Sigmoid colon (tissue), 7 donors: Measurements from ENCODE around the gene MITF. TPM values are rescaled to one million over a fixed set of nuclear protein-coding genes. Genes with fewer than 3 reads are reported as not detected.

Experiments
- DNase-seq: peaks from one replicate; pipeline ENCODE4 v3.0.0-alpha.2; 2019
- H3K27ac ChIP-seq, 4 donors: fragments of 200-600 bp; sonication (generic); one replicate each; pipeline ENCODE4 v1.5.1; 2016 to 2019; ENCODE audit warnings: mild to moderate bottlenecking in 1 of 4
- H3K27me3 ChIP-seq, 3 donors: fragments of 200-600 bp; sonication (generic); one replicate each; pipeline ENCODE4 v1.5.1; 2019; ENCODE audit warnings: mild to moderate bottlenecking in 1 of 3
- H3K36me3 ChIP-seq, 4 donors: fragments of 200-600 bp; sonication (generic); one replicate each; pipeline ENCODE4 v1.5.1; 2016 to 2019
- H3K4me1 ChIP-seq, 4 donors: fragments of 200-600 bp; sonication (generic); one replicate each; pipeline ENCODE4 v1.5.1; 2017 to 2019
- H3K4me3 ChIP-seq, 4 donors: fragments of 200-600 bp; sonication (generic); one replicate each; pipeline ENCODE4 v1.5.1; 2017 to 2019; ENCODE audit warnings: mild to moderate bottlenecking in 2 of 4, moderate library complexity in 1 of 4
- H3K9me3 ChIP-seq, 4 donors: fragments of 200-600 bp in 3 of 4; sonication (generic) in 3 of 4; one replicate each; pipeline versions ENCODE4 v1.5.1 to v1.6.1; 2013 to 2019
- EP300 ChIP-seq, 4 donors: sonication (generic); formaldehyde crosslinking; IDR thresholded peaks; one replicate each; pipeline ENCODE4 v1.6.1; 2017; ENCODE audit warnings: antibody characterized with exemption in 4 of 4
- POLR2A ChIP-seq, 2 donors: fragments of 450-650 bp; IDR thresholded peaks; one replicate each; pipeline ENCODE4 v1.6.1; 2016; ENCODE audit warnings: antibody characterized with exemption in 2 of 2, mild to moderate bottlenecking in 2 of 2, moderate library complexity in 2 of 2
- POLR2AphosphoS5 ChIP-seq, 4 donors: sonication (generic); formaldehyde crosslinking; IDR thresholded peaks; one replicate each; pipeline ENCODE4 v1.6.1; 2017; ENCODE audit warnings: antibody characterized with exemption in 4 of 4
- WGBS, 2 donors: extraction: QIAGEN DNeasy Blood & Tissue Kit; methylation state at CpG; one replicate each; pipeline ENCODE4 v1.1.7; 2013; 5-methylcytosine and 5-hydroxymethylcytosine counted together
- intact Hi-C: fragments of 100-400 bp; cut with DNase I; formaldehyde crosslinking; loops from one replicate; pipeline ENCODE4 v1.15.1; 2023
- polyA plus RNA-seq, 3 donors: library from polyadenylated mRNA; stranded (reverse); fragments of 200-250 nt; gene quantifications; one replicate each; pipeline ENCODE4 v1.2.3, GENCODE V29; 2013
- total RNA-seq, 4 donors: library from RNA; depleted of rRNA; stranded (reverse); fragments of >200 nt; gene quantifications; one replicate each; pipeline ENCODE4 v1.1.0, GENCODE V29; 2016
- TF ChIP-seq, protein P1 (sequence below), 4 experiments: fragments of 450-650 bp in 3 of 4; fragments of 200-600 bp in 1 of 4; IDR thresholded peaks; one replicate each; pipeline ENCODE4 v1.5.1; 2016 to 2019; ENCODE audit warnings: antibody characterized with exemption in 4 of 4, mild to moderate bottlenecking in 3 of 4, moderate library complexity in 2 of 4
- donor health status: healthy with polysubstance abuse.
- donor health status: Bipolar disorder and iron deficiency.
- donor health status: healthy.

Gene MITF
- total and polyA plus RNA-seq, 7 donors, result 2.1 to 73.2 (median 65.4) TPM

DNA sequence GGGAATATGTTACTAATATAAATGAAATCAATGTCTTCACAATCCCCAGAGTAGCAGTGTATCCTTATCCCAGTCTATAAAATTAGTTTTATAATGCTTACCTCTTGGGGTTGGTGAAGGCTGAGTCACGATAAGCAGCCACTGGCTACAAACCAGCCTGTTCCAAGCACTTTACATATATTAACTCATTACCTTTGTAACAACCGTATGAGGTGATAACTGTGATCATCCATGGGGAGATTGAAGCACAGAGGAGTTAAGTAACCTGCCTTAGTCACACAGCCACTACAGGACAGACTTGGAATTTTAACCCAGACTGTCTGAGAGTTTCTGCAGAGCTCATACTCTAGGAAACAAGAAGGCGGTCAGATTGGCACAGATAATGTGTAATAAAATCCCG lies 43.3 kb upstream of the MITF start:
- DNase-seq, result no peak
- H3K36me3 ChIP-seq, result no peaks in the 10 kb centered on the region
- 29 to 72% methylated on average over 4 of the region's 4 CpGs for WGBS, 2 donors
- no peaks in the 10 kb centered on the region for H3K27me3 ChIP-seq
- no peak overlapping the region for H3K27ac ChIP-seq
- no peak overlapping the region for H3K4me3 ChIP-seq
- intact Hi-C loops, result no loop called here
- TF ChIP-seq EP300 (IDR thresholded peaks at IDR 0.05), result no peak
- no peak for TF ChIP-seq POLR2A (IDR thresholded peaks at IDR 0.05)
- TF ChIP-seq POLR2AphosphoS5 (IDR thresholded peaks at IDR 0.05), result no peak
- TF ChIP-seq, protein P1, sequence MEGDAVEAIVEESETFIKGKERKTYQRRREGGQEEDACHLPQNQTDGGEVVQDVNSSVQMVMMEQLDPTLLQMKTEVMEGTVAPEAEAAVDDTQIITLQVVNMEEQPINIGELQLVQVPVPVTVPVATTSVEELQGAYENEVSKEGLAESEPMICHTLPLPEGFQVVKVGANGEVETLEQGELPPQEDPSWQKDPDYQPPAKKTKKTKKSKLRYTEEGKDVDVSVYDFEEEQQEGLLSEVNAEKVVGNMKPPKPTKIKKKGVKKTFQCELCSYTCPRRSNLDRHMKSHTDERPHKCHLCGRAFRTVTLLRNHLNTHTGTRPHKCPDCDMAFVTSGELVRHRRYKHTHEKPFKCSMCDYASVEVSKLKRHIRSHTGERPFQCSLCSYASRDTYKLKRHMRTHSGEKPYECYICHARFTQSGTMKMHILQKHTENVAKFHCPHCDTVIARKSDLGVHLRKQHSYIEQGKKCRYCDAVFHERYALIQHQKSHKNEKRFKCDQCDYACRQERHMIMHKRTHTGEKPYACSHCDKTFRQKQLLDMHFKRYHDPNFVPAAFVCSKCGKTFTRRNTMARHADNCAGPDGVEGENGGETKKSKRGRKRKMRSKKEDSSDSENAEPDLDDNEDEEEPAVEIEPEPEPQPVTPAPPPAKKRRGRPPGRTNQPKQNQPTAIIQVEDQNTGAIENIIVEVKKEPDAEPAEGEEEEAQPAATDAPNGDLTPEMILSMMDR (IDR thresholded peaks at IDR 0.05), result no peak
- H3K9me3 ChIP-seq, result peaks cover 0 to 3% (median 0%) of the 10 kb centered on the region in 4 donors
- peaks cover 0 to 4% (median 2%) of the 10 kb centered on the region in 4 donors for H3K4me1 ChIP-seq

DNA sequence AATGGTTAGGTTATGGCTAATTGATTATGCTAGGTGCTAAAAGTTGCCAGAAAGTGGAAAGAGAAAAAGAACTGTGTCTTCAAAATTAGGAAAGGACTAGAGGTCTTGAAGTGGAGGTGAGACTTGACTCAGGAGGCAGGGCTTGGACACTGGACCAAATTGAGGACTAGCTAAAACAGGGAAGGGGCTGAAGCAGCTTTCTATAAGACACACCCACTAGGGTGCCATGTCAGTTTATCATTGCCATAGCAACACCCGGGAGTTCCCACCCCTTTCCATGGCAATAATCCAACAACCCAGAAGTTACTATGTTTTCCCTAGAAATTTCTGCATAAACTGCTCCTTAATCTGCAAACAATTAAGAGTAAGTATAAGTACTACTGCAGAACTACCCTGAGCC lies 42.9 kb upstream of the MITF start:
- Histone ChIP-seq H3K27ac (no peak overlapping the region), H3K4me3 (no peak overlapping the region), H3K9me3 (peaks cover 0 to 6% (median 0%) of the 10 kb centered on the region in 4 donors), H3K4me1 (no peaks in the 10 kb centered on the region), H3K36me3 (no peaks in the 10 kb centered on the region), H3K27me3 (no peaks in the 10 kb centered on the region)
- intact Hi-C loops, result no loop called here
- TF ChIP-seq POLR2AphosphoS5 (IDR thresholded peaks at IDR 0.05) (no peak), POLR2A (IDR thresholded peaks at IDR 0.05) (no peak), EP300 (IDR thresholded peaks at IDR 0.05) (no peak)
- TF ChIP-seq, protein P1 (IDR thresholded peaks at IDR 0.05), result no peak
- no peak for DNase-seq
- WGBS, 2 donors, result 5 to 44% methylated on average over 1 of the region's 1 CpG

DNA sequence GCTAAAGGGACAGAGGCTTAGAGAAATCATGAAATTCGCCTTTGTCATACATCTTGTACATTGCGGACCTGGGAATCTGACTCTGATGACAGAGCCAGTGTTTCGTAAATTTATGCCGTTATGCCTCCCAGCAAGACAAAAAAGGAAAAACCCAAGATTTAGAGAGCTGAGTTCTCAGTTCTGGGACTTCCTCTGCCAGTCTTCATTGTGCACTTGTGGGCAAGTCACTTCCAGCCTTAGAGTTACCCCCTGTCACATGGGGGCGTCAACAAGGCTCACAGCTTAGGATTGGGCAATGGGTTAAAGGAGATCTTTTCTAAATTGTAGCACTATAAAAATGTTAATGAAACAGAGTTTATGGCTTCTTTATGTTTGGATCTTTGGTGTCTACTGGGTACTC lies 41.9 kb upstream of the MITF start:
- no peak overlapping the region for H3K4me3 ChIP-seq
- intact Hi-C loops, result no loop called here
- no peak for DNase-seq
- no peaks in the 10 kb centered on the region for H3K36me3 ChIP-seq
- no peaks in the 10 kb centered on the region for H3K27me3 ChIP-seq
- 68 to 72% methylated on average over 5 of the region's 5 CpGs for WGBS, 2 donors
- TF ChIP-seq POLR2AphosphoS5 (IDR thresholded peaks at IDR 0.05) (no peak), POLR2A (IDR thresholded peaks at IDR 0.05) (no peak), EP300 (IDR thresholded peaks at IDR 0.05) (no peak)
- TF ChIP-seq, protein P1 (IDR thresholded peaks at IDR 0.05), result no peak
- peaks cover 0 to 6% (median 0%) of the 10 kb centered on the region in 4 donors for H3K9me3 ChIP-seq
- H3K27ac ChIP-seq, result no peak overlapping the region
- H3K4me1 ChIP-seq, result no peaks in the 10 kb centered on the region

DNA sequence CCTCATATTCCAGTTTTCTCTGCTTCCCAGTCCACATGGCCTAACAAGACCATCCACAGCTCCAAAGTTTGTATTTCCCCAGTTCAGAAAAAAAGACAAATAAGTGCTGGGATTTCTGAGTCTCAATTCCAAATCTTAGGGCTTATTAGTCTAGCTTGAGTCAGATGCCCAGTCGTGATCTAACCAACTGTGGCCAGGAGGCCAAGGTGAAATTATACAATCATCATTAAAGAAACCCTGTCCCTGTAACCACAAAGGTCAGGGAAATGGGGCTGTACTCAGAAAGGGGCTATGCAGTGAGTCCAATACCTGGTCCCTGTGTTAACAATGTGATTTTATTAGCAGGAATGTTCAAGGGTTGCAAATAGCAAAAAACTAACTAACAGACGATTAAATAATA lies 40.5 kb upstream of the MITF start:
- Histone ChIP-seq H3K4me1 (no peaks in the 10 kb centered on the region), H3K4me3 (no peak overlapping the region), H3K27ac (no peak overlapping the region), H3K27me3 (no peaks in the 10 kb centered on the region), H3K9me3 (peaks cover 0 to 6% (median 0%) of the 10 kb centered on the region in 4 donors), H3K36me3 (no peaks in the 10 kb centered on the region)
- TF ChIP-seq POLR2A (IDR thresholded peaks at IDR 0.05), result no peak
- TF ChIP-seq POLR2AphosphoS5 (IDR thresholded peaks at IDR 0.05), result no peak
- TF ChIP-seq, protein P1 (IDR thresholded peaks at IDR 0.05), result no peak
- TF ChIP-seq EP300 (IDR thresholded peaks at IDR 0.05), result no peak
- no peak for DNase-seq
- intact Hi-C loops, result no loop called here
- whole genome bisulfite sequencing, 2 donors, result 72 to 94% methylated on average over 2 of the region's 2 CpGs

DNA sequence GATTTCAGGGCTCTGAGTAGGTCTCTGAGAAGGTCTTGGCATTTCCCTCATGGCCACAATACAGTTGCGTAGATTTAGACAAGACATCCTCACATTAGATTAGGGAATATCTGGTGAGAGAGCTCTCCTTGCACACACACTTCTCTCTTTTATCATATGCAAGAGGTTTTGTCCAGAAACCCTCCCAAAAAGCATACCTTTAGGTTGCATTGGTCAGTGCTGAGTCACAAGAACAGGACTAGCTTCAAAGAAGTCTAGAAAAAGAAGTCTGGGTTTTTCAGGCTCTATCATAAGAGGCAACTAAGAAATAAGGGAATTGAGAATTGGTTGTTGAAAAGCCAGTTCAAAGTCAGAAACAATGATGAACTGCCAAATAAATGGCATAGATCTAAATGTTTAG lies 40.1 kb upstream of the MITF start:
- TF ChIP-seq, protein P1 (IDR thresholded peaks at IDR 0.05), result no peak
- TF ChIP-seq POLR2AphosphoS5 (IDR thresholded peaks at IDR 0.05) (no peak), POLR2A (IDR thresholded peaks at IDR 0.05) (no peak), EP300 (IDR thresholded peaks at IDR 0.05) (no peak)
- Histone ChIP-seq H3K27ac (no peak overlapping the region), H3K4me3 (no peak overlapping the region), H3K27me3 (no peaks in the 10 kb centered on the region), H3K4me1 (no peaks in the 10 kb centered on the region), H3K9me3 (peaks cover 0 to 6% (median 0%) of the 10 kb centered on the region in 4 donors), H3K36me3 (no peaks in the 10 kb centered on the region)
- 97 to 98% methylated on average over 1 of the region's 1 CpG for WGBS, 2 donors
- no peak for DNase-seq
- intact Hi-C loops, result no loop called here
